ENCODE results near the gene CFAP100.

GRCh38 chr3:126402666-126403302 is 8.1 kb downstream of the CFAP100 start:
- TF ChIP-seq RFX5 (IDR thresholded peaks at IDR 0.05; ENCODE audit: low read depth, low read length) (no peak), CTCF (conservative IDR thresholded peaks at IDR 0.05; ENCODE audit: low read depth, low read length) (no peak), POLR2A (IDR thresholded peaks at IDR 0.05; ENCODE audit: low read depth, low read length) (no peak), MAZ (IDR thresholded peaks at IDR 0.05; ENCODE audit: borderline replicate concordance, low read depth, low read length) (no peak), CEBPB (IDR thresholded peaks at IDR 0.05; ENCODE audit: low read depth, low read length) (no peak), CHD1 (IDR thresholded peaks at IDR 0.05; ENCODE audit: low read depth, low read length) (no peak), MXI1 (IDR thresholded peaks at IDR 0.05; ENCODE audit: borderline replicate concordance, low read depth, low read length) (no peak), RCOR1 (IDR thresholded peaks at IDR 0.05; ENCODE audit: insufficient replicate concordance, low read length) (no peak), NFE2L2 (IDR thresholded peaks at IDR 0.05; ENCODE audit: low read depth, low read length) (no peak), BHLHE40 (IDR thresholded peaks at IDR 0.05; ENCODE audit: low read depth, low read length) (no peak), MAFK (IDR thresholded peaks at IDR 0.05; ENCODE audit: low read depth, low read length) (no peak), FOS (IDR thresholded peaks at IDR 0.05; ENCODE audit: low read depth, low read length) (no peak), SMC3 (IDR thresholded peaks at IDR 0.05; ENCODE audit: low read depth, low read length) (no peak)
- TF ChIP-seq, protein P1, sequence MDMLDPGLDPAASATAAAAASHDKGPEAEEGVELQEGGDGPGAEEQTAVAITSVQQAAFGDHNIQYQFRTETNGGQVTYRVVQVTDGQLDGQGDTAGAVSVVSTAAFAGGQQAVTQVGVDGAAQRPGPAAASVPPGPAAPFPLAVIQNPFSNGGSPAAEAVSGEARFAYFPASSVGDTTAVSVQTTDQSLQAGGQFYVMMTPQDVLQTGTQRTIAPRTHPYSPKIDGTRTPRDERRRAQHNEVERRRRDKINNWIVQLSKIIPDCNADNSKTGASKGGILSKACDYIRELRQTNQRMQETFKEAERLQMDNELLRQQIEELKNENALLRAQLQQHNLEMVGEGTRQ (IDR thresholded peaks at IDR 0.05; ENCODE audit: low read depth, low read length), result no peak
